Gastroesophageal sphincter (tissue), 4 donors: ENCODE measurements around the gene CNPY4. TPM values are rescaled to one million over a fixed set of nuclear protein-coding genes. Genes with fewer than 3 reads are reported as not detected.

Experiments
- ATAC-seq: fragments of 150-250 bp; one replicate; pipeline ENCODE4 v1.9.1; 2016; ENCODE audit warnings: mild to moderate bottlenecking, moderate library complexity
- H3K27ac ChIP-seq, 4 donors: fragments of 200-600 bp; sonication (generic) in 3 of 4; 1 replicate in 3 of 4; 2 replicates in 1 of 4; pipeline ENCODE4 v1.5.1; 2016 to 2019
- H3K27me3 ChIP-seq: fragments of 200-600 bp; sonication (generic); one replicate; pipeline ENCODE4 v1.5.1; 2019
- H3K36me3 ChIP-seq, 2 donors: fragments of 200-600 bp; sonication (generic); one replicate each; pipeline ENCODE4 v1.5.1; 2019; ENCODE audit warnings: control low read depth in 1 of 2
- H3K4me1 ChIP-seq, 3 donors: fragments of 200-600 bp; sonication (generic); 1 replicate in 2 of 3; 2 replicates in 1 of 3; pipeline ENCODE4 v1.5.1; 2016 to 2019; ENCODE audit warnings: control low read depth in 2 of 3
- H3K4me3 ChIP-seq, 2 donors: fragments of 200-600 bp; sonication (generic); one replicate each; pipeline ENCODE4 v1.5.1; 2019; ENCODE audit warnings: mild to moderate bottlenecking in 1 of 2, moderate library complexity in 1 of 2
- H3K9me3 ChIP-seq, 3 donors: fragments of 200-600 bp; sonication (generic); one replicate each; pipeline ENCODE4 v1.5.1; 2017 to 2019; ENCODE audit warnings: control low read depth in 2 of 3
- EP300 ChIP-seq: sonication (generic); formaldehyde crosslinking; IDR thresholded peaks from one replicate; pipeline ENCODE4 v1.6.1; 2017; ENCODE audit warnings: antibody characterized with exemption, mild to moderate bottlenecking
- POLR2A ChIP-seq, 2 donors: fragments of 450-650 bp; IDR thresholded peaks; one replicate each; pipeline ENCODE4 v1.6.1; 2017; ENCODE audit warnings: antibody characterized with exemption in 2 of 2, mild to moderate bottlenecking in 2 of 2, moderate library complexity in 1 of 2
- POLR2AphosphoS5 ChIP-seq: sonication (generic); formaldehyde crosslinking; IDR thresholded peaks from one replicate; pipeline ENCODE4 v1.6.1; 2017; ENCODE audit warnings: antibody characterized with exemption
- WGBS, 2 donors: methylation state at CpG; one replicate each; pipeline ENCODE4 v1.1.5; 2018; ENCODE audit warnings: low coverage in 1 of 2; 5-methylcytosine and 5-hydroxymethylcytosine counted together
- total RNA-seq, 4 donors: library from RNA; depleted of rRNA; stranded (reverse); fragments of >200 nt; gene quantifications; one replicate each; pipeline ENCODE4 v1.1.0, GENCODE V29; 2016
- TF ChIP-seq, protein P1 (sequence below), 4 experiments: fragments of 200-600 bp in 2 of 4; fragments of 450-650 bp in 2 of 4; sonication (generic) in 1 of 4; IDR thresholded peaks; one replicate each; pipeline ENCODE4 v1.5.1; 2017 to 2019; ENCODE audit warnings: antibody characterized with exemption in 4 of 4, mild to moderate bottlenecking in 2 of 4, moderate library complexity in 2 of 4

Gene CNPY4
- total RNA-seq, 4 donors from 2014 or later: 13.0 to 21.0 (median 14.8) TPM

DNA sequence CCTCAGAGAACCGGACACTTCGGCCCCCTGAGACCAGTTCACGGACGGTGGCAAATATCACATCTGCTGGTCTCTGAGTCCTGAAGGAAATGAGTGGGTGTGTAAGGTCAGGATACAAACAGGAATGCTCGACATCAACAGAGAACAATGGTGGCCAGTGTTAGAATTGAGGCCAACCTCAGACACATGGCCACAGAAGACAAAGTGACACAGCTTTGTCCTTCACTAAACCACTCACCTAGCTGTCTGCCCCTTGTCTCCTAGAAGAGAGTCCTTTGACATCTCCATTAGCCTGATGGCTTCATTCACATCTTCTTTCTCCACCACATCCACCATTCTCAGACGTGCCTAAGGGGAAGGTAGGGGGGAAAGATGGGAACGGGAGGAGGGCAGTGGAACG is 26.4 kb upstream of the CNPY4 start:
- peak overlapping the region in 3 of 4 donors; percentile 5 to 35 (median 31) for H3K27ac ChIP-seq
- 48% methylated on average over 5 of the region's 8 CpGs; no CpG with 5 or more reads in 1 of the 2 donors for WGBS, 2 donors

DNA sequence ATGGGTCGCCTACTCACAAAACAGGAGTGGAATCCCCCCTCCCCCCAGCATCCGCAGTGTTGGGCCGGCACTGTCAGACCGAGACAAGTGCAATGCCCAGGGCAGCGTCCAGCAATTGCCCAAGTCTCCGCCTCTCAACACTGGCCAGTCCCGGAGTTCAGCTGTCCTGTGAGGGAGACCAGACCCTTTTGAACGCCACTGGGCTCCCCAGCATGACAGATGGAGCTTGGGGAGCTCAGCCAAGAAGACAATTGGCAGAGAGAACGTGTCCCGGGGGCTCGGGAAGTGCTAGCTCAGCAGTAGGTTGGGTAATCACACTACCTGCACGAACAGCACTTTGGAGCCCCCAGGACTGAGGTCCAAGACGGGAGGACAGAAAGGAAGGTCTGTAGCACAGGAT is 25.9 kb upstream of the CNPY4 start:
- 19 to 36% methylated on average over 5 of the region's 13 CpGs for WGBS, 2 donors

More for the DNA sequence above, 26.4 kb upstream of the CNPY4 start:
- H3K9me3 ChIP-seq: no peaks in the 10 kb centered on the region
- TF ChIP-seq EP300 (no peak), POLR2A (IDR thresholded peaks at IDR 0.05) (no peak), POLR2AphosphoS5 (no peak)
- TF ChIP-seq, protein P1, sequence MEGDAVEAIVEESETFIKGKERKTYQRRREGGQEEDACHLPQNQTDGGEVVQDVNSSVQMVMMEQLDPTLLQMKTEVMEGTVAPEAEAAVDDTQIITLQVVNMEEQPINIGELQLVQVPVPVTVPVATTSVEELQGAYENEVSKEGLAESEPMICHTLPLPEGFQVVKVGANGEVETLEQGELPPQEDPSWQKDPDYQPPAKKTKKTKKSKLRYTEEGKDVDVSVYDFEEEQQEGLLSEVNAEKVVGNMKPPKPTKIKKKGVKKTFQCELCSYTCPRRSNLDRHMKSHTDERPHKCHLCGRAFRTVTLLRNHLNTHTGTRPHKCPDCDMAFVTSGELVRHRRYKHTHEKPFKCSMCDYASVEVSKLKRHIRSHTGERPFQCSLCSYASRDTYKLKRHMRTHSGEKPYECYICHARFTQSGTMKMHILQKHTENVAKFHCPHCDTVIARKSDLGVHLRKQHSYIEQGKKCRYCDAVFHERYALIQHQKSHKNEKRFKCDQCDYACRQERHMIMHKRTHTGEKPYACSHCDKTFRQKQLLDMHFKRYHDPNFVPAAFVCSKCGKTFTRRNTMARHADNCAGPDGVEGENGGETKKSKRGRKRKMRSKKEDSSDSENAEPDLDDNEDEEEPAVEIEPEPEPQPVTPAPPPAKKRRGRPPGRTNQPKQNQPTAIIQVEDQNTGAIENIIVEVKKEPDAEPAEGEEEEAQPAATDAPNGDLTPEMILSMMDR (IDR thresholded peaks at IDR 0.05): no peak
- no peak overlapping the region for H3K4me3 ChIP-seq
- peaks cover 0 to 82% of the 10 kb centered on the region in 2 donors for H3K36me3 ChIP-seq
- no peak for ATAC-seq
- no peaks in the 10 kb centered on the region for H3K27me3 ChIP-seq
- peaks cover 0 to 34% (median 11%) of the 10 kb centered on the region in 3 donors for H3K4me1 ChIP-seq

DNA sequence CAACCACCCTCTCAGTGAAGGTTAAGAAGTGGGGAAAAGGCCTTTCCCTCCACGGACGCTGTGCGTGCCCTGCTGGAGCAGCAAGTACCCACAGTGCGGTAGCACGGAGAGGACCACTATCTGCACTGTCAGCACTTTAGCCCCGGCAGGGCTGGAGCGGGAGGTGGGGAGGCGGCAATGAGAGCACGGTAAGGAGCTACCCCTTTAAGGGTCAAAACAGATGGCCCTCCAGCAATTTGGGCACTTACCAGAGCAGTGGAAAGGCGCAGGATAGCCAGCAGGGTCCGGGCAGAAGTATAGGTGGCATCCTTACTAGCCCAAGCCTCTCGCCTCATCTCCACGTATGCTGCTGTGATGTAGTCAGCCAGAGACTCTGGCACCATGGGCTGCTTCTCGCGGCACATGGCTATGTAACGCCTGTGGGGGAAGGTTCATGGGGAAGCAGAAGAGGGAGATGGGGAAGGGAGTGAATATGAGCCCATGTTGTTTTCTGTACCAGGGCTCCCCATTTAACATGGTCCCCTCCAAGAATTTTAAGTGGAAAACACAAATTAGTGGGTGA is 25.4 kb upstream of the CNPY4 start:
- ATAC-seq: no peak
- no peaks in the 10 kb centered on the region for H3K9me3 ChIP-seq
- no peaks in the 10 kb centered on the region for H3K27me3 ChIP-seq
- H3K27ac ChIP-seq: peak overlapping the region in 3 of 4 donors; percentile 5 to 35 (median 31)
- H3K36me3 ChIP-seq: peaks cover 0 to 92% of the 10 kb centered on the region in 2 donors
- WGBS, 2 donors: 57 to 92% methylated on average over 2 to 7 of the region's 16 CpGs
- TF ChIP-seq POLR2A (IDR thresholded peaks at IDR 0.05): no peak
- no peak for TF ChIP-seq POLR2AphosphoS5
- TF ChIP-seq, protein P1 (IDR thresholded peaks at IDR 0.05): no peak
- TF ChIP-seq EP300: no peak
- H3K4me1 ChIP-seq: peaks cover 0 to 37% (median 8%) of the 10 kb centered on the region in 3 donors
- no peak overlapping the region for H3K4me3 ChIP-seq

More for the DNA sequence above, 25.9 kb upstream of the CNPY4 start:
- H3K4me3 ChIP-seq: no peak overlapping the region
- peaks cover 0 to 87% of the 10 kb centered on the region in 2 donors for H3K36me3 ChIP-seq
- peak overlapping the region in 3 of 4 donors; percentile 5 to 35 (median 31) for H3K27ac ChIP-seq
- H3K9me3 ChIP-seq: no peaks in the 10 kb centered on the region
- peak; percentile 18 for ATAC-seq
- no peak for TF ChIP-seq EP300
- TF ChIP-seq POLR2AphosphoS5: peak; percentile 22
- H3K4me1 ChIP-seq: peaks cover 0 to 33% (median 8%) of the 10 kb centered on the region in 3 donors
- H3K27me3 ChIP-seq: no peaks in the 10 kb centered on the region

DNA sequence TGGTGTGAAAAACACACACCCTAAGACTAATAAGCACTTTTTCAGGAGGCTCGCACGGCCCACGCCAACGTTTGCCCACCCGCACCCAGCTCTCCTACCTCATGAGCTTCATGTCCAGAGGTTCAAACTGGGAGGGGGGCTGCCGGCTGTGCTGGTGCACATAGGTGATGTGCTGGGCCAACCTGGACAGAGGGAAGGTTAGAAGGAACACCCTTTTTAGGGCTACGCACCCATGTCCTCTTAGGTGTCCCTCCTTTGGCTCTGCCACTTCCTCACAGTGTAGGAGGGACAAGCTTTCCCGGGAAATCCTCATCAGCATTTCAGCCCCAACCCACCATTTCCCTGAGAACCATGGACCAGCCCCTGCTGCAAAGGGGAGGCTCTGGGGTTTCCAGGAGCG is 24.1 kb upstream of the CNPY4 start:
- TF ChIP-seq, protein P1 (IDR thresholded peaks at IDR 0.05): no peak
- TF ChIP-seq POLR2AphosphoS5: no peak
- Histone ChIP-seq H3K27ac (no peak overlapping the region), H3K36me3 (peaks cover 0 to 94% of the 10 kb centered on the region in 2 donors), H3K4me1 (peaks cover 0 to 37% (median 7%) of the 10 kb centered on the region in 3 donors), H3K27me3 (no peaks in the 10 kb centered on the region), H3K4me3 (no peak overlapping the region), H3K9me3 (no peaks in the 10 kb centered on the region)
- 77% methylated on average over 7 of the region's 9 CpGs; no CpG with 5 or more reads in 1 of the 2 donors for WGBS, 2 donors
- no peak for ATAC-seq

DNA sequence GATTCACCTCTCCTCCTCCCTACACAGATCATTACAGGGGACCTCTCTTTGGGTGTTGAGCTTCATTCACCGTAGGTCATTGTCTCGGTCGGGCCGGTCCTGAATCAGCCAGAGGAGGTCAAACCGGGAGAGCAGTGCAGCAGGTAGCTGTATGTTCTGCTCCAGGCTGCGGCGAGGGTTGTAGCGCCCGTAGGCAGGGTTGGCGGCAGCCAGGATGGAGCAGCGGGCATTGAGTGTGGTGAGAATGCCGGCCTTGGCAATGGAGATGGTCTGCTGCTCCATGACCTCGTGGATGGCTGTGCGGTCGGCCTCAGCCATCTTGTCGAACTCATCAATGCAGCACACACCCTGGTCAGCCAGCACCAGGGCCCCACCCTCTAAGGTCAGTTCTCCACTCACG is 23.7 kb upstream of the CNPY4 start:
- TF ChIP-seq POLR2A (IDR thresholded peaks at IDR 0.05) (no peak), EP300 (no peak), POLR2AphosphoS5 (no peak)
- TF ChIP-seq, protein P1 (IDR thresholded peaks at IDR 0.05): no peak
- no peak overlapping the region for H3K27ac ChIP-seq
- no peak overlapping the region for H3K4me3 ChIP-seq
- ATAC-seq: no peak
- H3K36me3 ChIP-seq: peaks cover 0 to 90% of the 10 kb centered on the region in 2 donors
- H3K4me1 ChIP-seq: peaks cover 0 to 34% (median 7%) of the 10 kb centered on the region in 3 donors
- H3K27me3 ChIP-seq: no peaks in the 10 kb centered on the region
- WGBS, 2 donors: 71 to 91% methylated on average over 4 to 6 of the region's 17 CpGs
- H3K9me3 ChIP-seq: no peaks in the 10 kb centered on the region
